Thymus (tissue), 11 donors: ENCODE results near the gene EEA1. TPM values are rescaled to one million over a fixed set of nuclear protein-coding genes. Genes with fewer than 3 reads are reported as not detected.
A peak's percentile ranks its signal among the peaks of the same experiment; 100 is the strongest.

Experiments used
- DNase-seq, 9 donors: peaks; one replicate each; pipeline ENCODE4 v3.0.0-alpha.2; 2013; ENCODE audit warnings: low spot score in 9 of 9, low read depth in 6 of 9, missing footprints in 1 of 9
- H3K27ac ChIP-seq, 2 donors: one replicate each; pipeline ENCODE4 v1.5.1; 2013; ENCODE audit warnings: control low read depth in 1 of 2, low read depth in 1 of 2, low read length in 1 of 2, mild to moderate bottlenecking in 1 of 2, moderate library complexity in 1 of 2
- H3K27me3 ChIP-seq, 2 donors: one replicate each; pipeline ENCODE4 v1.5.1; 2013; ENCODE audit warnings: low read length in 1 of 2; ENCODE audit not compliant: control insufficient read depth in 2 of 2, insufficient read depth in 1 of 2
- H3K36me3 ChIP-seq, 2 donors: one replicate each; pipeline ENCODE4 v1.5.1; 2013; ENCODE audit warnings: low read length in 1 of 2, mild to moderate bottlenecking in 1 of 2, moderate library complexity in 1 of 2; ENCODE audit not compliant: control insufficient read depth in 2 of 2, insufficient read depth in 2 of 2
- H3K4me1 ChIP-seq, 2 donors: one replicate each; pipeline ENCODE4 v1.5.1; 2013; ENCODE audit warnings: low read length in 2 of 2; ENCODE audit not compliant: control insufficient read depth in 2 of 2, insufficient read depth in 2 of 2
- H3K4me3 ChIP-seq, 2 donors: one replicate each; pipeline ENCODE4 v1.5.1; 2013; ENCODE audit warnings: low read length in 2 of 2, control low read depth in 1 of 2, mild to moderate bottlenecking in 1 of 2
- H3K9me3 ChIP-seq, 2 donors: one replicate each; pipeline ENCODE4 v1.5.1; 2013; ENCODE audit warnings: low read length in 1 of 2, mild to moderate bottlenecking in 1 of 2; ENCODE audit not compliant: control insufficient read depth in 2 of 2, insufficient read depth in 1 of 2
- WGBS: extraction: QIAGEN DNeasy Blood & Tissue Kit; methylation state at CpG from one replicate; pipeline ENCODE4 v1.1.7; 2013; 5-methylcytosine and 5-hydroxymethylcytosine counted together
- polyA plus RNA-seq: library from polyadenylated mRNA; stranded (reverse); fragments of 200-250 nt; gene quantifications from one replicate; pipeline ENCODE4 v1.2.3, GENCODE V29; 2013
- total RNA-seq: library from RNA; stranded (reverse); fragments of 120-200 nt; gene quantifications from one replicate; pipeline ENCODE4 v1.2.4, GENCODE V29; 2013
- donor health status: healthy.

The EEA1 gene
- total and polyA plus RNA-seq, 2 donors: 4.3 to 5.2 TPM

DNA sequence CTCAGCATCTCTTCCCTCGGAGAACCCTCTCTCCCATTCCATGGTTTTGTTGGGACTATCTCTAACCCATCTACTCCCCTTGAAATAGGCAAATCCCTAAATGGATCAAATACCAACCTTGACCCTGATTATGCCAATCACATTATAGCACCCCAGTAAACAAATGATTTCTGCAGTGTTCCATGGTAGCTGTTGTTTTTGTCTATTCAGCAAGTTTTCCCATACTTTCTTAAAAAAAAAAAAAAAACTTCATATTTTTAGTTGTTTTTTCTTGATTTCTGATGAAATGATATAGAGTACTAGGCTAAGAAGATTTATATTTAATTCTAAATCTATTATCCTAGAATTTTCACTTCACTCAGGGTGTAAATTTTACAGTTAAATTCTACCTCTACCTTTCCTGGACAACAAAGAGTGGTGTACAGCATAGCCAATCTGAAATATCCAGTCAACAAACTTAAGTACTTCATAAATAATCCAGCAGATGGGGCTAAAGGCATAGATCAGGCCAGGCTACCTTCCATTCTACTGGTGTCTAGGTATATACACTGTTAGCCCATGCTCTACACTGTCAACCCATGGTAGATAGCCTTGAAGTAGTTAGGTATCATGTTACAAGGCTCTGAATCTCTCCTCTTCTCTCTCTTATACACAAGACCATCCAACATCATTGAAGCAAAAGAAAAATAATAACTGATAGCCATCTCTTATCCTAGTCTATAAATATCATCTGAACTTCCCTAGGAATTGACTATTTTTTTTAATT is 144.1 kb downstream of the EEA1 start:
- 96% methylated on average over 1 of the region's 1 CpG for WGBS
- H3K36me3 ChIP-seq: peaks cover 0 to 2% of the 10 kb centered on the region in 2 donors
- H3K27me3 ChIP-seq: no peaks in the 10 kb centered on the region
- H3K4me1 ChIP-seq: no peaks in the 10 kb centered on the region
- H3K9me3 ChIP-seq: no peaks in the 10 kb centered on the region
- no peak overlapping the region for H3K4me3 ChIP-seq
- H3K27ac ChIP-seq: no peak overlapping the region
- peak in 8 of 9 donors; percentile 50 to 85 (median 66) for DNase-seq

DNA sequence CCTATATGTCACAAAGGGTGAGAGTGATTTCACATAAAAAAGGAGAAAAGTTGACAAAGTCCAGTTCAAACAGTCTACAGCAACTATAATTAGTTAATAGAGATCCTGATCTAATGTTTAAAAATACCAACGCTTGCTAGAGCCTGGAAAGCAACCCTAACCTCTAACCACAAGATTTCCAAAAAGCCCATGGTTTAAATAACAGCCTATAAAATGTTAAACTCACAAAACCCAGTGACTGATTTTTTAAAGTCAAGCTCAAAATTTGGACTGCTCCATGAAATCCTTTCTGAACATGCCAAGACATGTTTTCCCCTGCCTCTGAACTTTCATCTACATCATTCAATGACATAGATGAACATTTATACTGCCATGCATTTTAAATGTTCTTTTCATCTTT is 144.7 kb downstream of the EEA1 start:
- peaks cover 0 to 2% of the 10 kb centered on the region in 2 donors for H3K36me3 ChIP-seq
- no peaks in the 10 kb centered on the region for H3K27me3 ChIP-seq
- DNase-seq: no peak
- no peak overlapping the region for H3K27ac ChIP-seq
- no peaks in the 10 kb centered on the region for H3K4me1 ChIP-seq
- no peak overlapping the region for H3K4me3 ChIP-seq
- H3K9me3 ChIP-seq: no peaks in the 10 kb centered on the region
- WGBS: 60% methylated on average over 1 of the region's 1 CpG

DNA sequence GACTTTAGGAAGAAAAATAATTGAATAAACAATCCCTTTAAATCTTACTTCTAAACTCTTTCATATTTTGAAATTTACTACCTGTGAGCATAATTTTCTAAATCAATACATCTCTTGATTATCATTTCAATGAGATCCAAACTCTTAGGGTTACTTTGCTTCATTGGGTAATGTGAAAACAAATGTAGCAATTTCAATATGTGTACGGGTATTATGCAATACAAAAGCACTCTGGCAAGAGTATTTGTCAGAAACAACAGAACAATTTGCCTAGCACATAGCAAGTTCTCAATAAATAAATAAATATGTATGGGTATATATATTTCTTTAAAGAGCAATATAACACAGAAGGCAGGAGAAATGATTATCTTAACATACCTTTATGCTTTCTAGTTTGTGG is 149.2 kb downstream of the EEA1 start:
- Histone ChIP-seq H3K9me3 (no peaks in the 10 kb centered on the region), H3K4me1 (no peaks in the 10 kb centered on the region), H3K27me3 (no peaks in the 10 kb centered on the region), H3K27ac (no peak overlapping the region), H3K4me3 (no peak overlapping the region), H3K36me3 (peaks cover 0 to 22% of the 10 kb centered on the region in 2 donors)
- no peak for DNase-seq
- WGBS: 99% methylated on average over 1 of the region's 1 CpG

DNA sequence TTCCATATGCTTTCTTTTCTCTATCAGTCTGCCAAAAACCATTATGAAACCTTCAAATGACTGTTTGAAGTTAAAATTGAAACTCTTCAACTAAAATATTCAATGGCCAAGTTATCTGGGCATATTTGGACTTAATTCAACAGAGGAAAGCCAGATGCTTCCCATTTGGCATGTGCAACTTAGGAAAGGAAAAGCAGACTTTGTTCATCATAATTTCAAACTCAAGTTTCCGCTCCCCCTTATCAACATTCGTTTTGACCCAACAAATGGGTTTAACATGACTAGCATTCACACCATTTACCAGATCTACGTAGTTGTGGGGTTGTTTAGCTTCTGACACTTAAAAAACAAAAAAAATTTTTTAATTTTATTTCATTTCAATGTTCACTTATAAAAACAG is 150.6 kb downstream of the EEA1 start:
- DNase-seq: no peak
- Histone ChIP-seq H3K4me3 (no peak overlapping the region), H3K9me3 (no peaks in the 10 kb centered on the region), H3K36me3 (peaks cover 0 to 22% of the 10 kb centered on the region in 2 donors), H3K4me1 (no peaks in the 10 kb centered on the region), H3K27me3 (no peaks in the 10 kb centered on the region), H3K27ac (no peak overlapping the region)
- 97% methylated on average over 3 of the region's 3 CpGs for WGBS

DNA sequence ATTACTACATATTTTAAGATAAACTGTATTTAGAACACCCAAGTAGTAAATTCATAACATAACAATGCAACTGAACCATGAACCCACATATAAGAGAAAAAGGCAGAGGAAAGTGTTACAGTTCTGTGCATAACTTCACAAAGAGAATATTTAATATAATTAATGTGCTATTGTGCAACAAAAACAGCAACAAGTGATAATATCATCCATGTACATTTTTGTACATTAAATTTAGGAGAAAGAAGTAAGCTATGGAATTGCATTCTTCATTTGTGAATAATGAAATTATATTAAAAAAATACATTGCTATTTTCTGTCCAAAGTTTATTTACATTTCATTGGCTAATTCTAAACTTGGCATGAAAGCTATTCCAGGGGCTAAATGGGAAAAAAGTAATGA is 153.7 kb downstream of the EEA1 start:
- Histone ChIP-seq H3K4me1 (no peaks in the 10 kb centered on the region), H3K27me3 (no peaks in the 10 kb centered on the region), H3K9me3 (no peaks in the 10 kb centered on the region), H3K4me3 (no peak overlapping the region), H3K27ac (no peak overlapping the region), H3K36me3 (peaks cover 0 to 20% of the 10 kb centered on the region in 2 donors)
- DNase-seq: no peak

DNA sequence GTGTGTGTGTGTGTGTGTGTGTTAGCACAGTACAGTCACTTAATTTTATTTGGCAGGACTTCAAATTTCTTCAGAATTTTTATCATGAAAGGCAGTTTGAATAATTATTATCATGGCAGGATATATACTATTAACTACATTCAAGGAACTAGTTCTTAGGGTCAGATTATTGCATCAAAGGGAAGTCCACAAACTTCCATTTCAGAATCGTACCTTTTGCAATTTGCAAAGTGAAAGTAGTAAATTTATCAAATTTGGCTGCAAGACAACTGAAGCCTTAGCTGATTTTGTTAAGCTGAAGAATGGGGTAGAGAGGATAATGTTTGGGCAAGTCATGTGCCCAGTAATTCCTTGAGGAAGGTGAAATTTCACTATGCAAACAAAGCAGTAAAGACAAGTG is 158.1 kb downstream of the EEA1 start:
- 44% methylated on average over 1 of the region's 1 CpG for WGBS
- Histone ChIP-seq H3K36me3 (peaks cover 0 to 3% of the 10 kb centered on the region in 2 donors), H3K27me3 (no peaks in the 10 kb centered on the region), H3K27ac (no peak overlapping the region), H3K9me3 (no peaks in the 10 kb centered on the region), H3K4me1 (peaks cover 6 to 7% of the 10 kb centered on the region in 2 donors), H3K4me3 (no peak overlapping the region)
- DNase-seq: no peak

DNA sequence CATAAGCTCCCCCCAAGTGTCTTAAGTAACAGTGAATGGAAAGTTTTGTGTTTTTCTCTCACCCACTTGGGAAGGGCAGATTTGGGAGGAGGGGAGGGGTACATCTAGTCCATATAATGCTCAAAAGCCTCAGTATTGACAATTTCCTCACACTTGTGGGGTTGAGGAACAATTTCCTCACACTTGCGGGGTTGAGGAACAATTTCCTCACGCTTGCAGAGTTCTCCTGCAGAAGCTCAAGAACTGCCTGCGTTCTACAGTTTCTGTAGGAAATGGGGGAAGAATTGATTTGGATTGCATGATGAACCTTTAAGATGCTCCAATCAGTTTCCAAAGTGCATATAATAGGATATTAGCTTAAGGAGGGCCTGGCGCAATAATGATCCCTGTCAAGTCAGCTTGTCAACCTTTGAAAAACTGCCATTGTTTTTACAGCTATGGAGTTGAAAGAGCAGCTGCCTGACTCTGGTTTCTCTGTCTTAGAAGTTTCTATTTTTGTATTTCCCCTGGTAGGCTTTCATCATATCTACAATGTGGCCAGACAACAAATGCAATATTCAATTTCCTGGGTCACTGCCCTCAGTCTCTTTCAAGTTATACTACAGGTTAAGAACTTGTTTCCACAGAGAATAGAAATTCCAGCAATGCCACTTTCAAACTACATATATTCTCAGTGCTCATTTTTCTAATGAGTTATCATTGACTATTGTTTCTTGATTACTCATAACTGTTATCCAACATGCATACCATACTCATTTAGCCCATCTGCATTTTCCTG is 159.8 kb downstream of the EEA1 start:
- Histone ChIP-seq H3K36me3 (no peaks in the 10 kb centered on the region), H3K4me3 (peak overlapping the region in 1 of 2 donors; percentile 4), H3K9me3 (no peaks in the 10 kb centered on the region), H3K27me3 (no peaks in the 10 kb centered on the region), H3K27ac (peak overlapping the region; percentile 31 to 46), H3K4me1 (peaks cover 6 to 7% of the 10 kb centered on the region in 2 donors)
- peak in 8 of 9 donors; percentile 9 to 69 (median 34) for DNase-seq
- WGBS: 37% methylated on average over 4 of the region's 4 CpGs

DNA sequence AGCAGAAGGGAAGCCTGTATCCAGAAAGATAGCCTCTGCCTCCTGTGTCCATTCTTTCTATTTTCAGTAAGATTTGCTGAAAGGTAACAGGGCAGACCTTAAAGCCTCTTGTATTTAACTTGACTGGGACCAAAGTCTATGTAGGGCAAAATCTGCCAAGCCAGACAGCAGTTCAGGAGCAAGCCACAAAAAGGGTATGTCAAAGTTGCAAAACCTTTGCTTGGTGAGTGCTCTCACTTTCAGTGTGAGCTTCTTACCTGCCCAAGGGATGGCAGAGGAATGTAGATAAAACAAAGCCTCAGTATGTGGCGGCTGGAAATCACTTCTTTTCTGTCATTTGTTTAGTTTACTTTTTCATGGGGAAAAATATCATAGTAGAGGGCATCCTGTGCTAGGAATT is 163.2 kb downstream of the EEA1 start:
- H3K36me3 ChIP-seq: no peaks in the 10 kb centered on the region
- peaks cover 6 to 7% of the 10 kb centered on the region in 2 donors for H3K4me1 ChIP-seq
- no peak overlapping the region for H3K27ac ChIP-seq
- DNase-seq: no peak
- WGBS: 85% methylated on average over 1 of the region's 1 CpG
- H3K4me3 ChIP-seq: no peak overlapping the region
- no peaks in the 10 kb centered on the region for H3K9me3 ChIP-seq
- H3K27me3 ChIP-seq: no peaks in the 10 kb centered on the region

DNA sequence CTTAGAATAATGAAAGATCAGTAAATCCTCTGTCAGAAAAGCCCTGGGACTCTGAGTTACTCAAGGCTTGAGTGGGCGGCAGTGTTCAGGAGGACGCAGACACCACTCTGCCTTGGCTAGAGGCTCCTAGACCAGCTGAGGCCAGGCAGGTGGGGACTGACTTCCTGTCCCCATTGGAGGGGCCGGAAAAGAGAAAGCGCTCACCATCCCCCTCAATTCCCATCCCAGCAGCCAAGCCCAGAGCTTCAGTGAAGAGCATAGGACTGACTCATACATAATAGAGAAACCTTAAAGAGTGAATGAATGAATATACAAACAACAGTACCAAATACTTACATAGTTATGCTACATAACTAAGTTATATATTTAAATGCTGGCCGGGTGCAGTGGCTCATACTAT is 164.3 kb downstream of the EEA1 start:
- Histone ChIP-seq H3K27ac (no peak overlapping the region), H3K4me1 (peaks cover 6 to 7% of the 10 kb centered on the region in 2 donors), H3K9me3 (no peaks in the 10 kb centered on the region), H3K36me3 (no peaks in the 10 kb centered on the region), H3K27me3 (no peaks in the 10 kb centered on the region), H3K4me3 (no peak overlapping the region)
- 91% methylated on average over 5 of the region's 5 CpGs for WGBS
- DNase-seq: no peak
